GM13977 (cell line): ENCODE measurements around the gene ZFP1.
"Not testable (repeated sequence)": the region's sequence is repeated elsewhere in the genome, so short reads cannot be mapped to it uniquely, and the experiment has no call there.

Source experiments
- DNase-seq: peaks from one replicate; pipeline ENCODE4 v3.0.0; 2012; ENCODE audit warnings: low spot score
- CTCF ChIP-seq: IDR thresholded peaks from 2 replicates; pipeline ENCODE4 v1.5.1; 2012; ENCODE audit warnings: mild to moderate bottlenecking, control low read depth; ENCODE audit not compliant: insufficient read depth; ENCODE audit errors: extremely low read depth, missing control alignments
- in situ Hi-C: fragments of 300-500 bp; cut with MboI; formaldehyde crosslinking; loops from one replicate; pipeline ENCODE4 v1.12.0; 2022; ENCODE audit warnings: low sequenced_read_pairs, low pct_unique_long_range_greater_than_20kb, mixed read lengths, inconsistent platforms; ENCODE audit not compliant: unreplicated experiment

ZFP1 gene

GRCh38 chr16:75207831-75208230 is 59.5 kb downstream of the ZFP1 start:
- no peak for DNase-seq
- TF ChIP-seq CTCF = no peak
- in situ Hi-C loops = loop anchor here (25.0 kb wide), 1 partner anchor 554 kb away; no protein-coding TSS in a partner anchor

- no peak for DNase-seq
- TF ChIP-seq CTCF = no peak
- in situ Hi-C loops = loop anchor here (25.0 kb wide), 1 partner anchor 554 kb away; no protein-coding TSS in a partner anchor
Observed at GRCh38 chr16:75208242-75208825, 60.0 kb downstream of the ZFP1 start.

GRCh38 chr16:75208861-75209505 is 60.7 kb downstream of the ZFP1 start:
- TF ChIP-seq CTCF = no peak
- DNase-seq = no peak
- in situ Hi-C loops = loop anchor here (25.0 kb wide), 1 partner anchor 553 kb away; no protein-coding TSS in a partner anchor

- not testable (repeated sequence) for DNase-seq
- in situ Hi-C loops = loop anchor here (25.0 kb wide), 1 partner anchor 553 kb away; no protein-coding TSS in a partner anchor
Observed at GRCh38 chr16:75209514-75209913, 61.2 kb downstream of the ZFP1 start.

- TF ChIP-seq CTCF = no peak
- DNase-seq = no peak
- in situ Hi-C loops = loop anchor here (10.0 to 25.0 kb wide), 2 partner anchors 175 to 552 kb away; no protein-coding TSS in a partner anchor
Observed at GRCh38 chr16:75209944-75210343, 61.6 kb downstream of the ZFP1 start.

- DNase-seq = not testable (repeated sequence)
- in situ Hi-C loops = loop anchor here (10.0 to 25.0 kb wide), 2 partner anchors 174 to 551 kb away; no protein-coding TSS in a partner anchor
Observed at GRCh38 chr16:75211286-75211685, 63.0 kb downstream of the ZFP1 start.

- in situ Hi-C loops = loop anchor here (10.0 to 25.0 kb wide), 2 partner anchors 169 to 546 kb away; no protein-coding TSS in a partner anchor
Observed at GRCh38 chr16:75216127-75216526, 67.8 kb downstream of the ZFP1 start.

More at GRCh38 chr16:75216127-75216526, 67.8 kb downstream of the ZFP1 start:
- no peak for DNase-seq
- TF ChIP-seq CTCF = no peak
